K562 (cell line): Measurements from ENCODE around the gene RNF167. TPM values are rescaled to one million over a fixed set of nuclear protein-coding genes. Genes with fewer than 3 reads are reported as not detected.

ENCODE experiments used
- ATAC-seq: fragments of 200-7000 bp; cut with Tn5 transposase; 3 replicates; pipeline ENCODE4 v1.9.1; 2020; ENCODE audit warnings: moderate library complexity
- BruUV-seq: library from RNA; stranded (reverse); fragments of 400-500 nt; replicated peaks from 2 replicates; lab custom pipeline; 2021; lab: Mats Ljungman, UMichigan
- CTCF ChIA-PET: fragments of 300-600 bp; formaldehyde crosslinking; extraction: SDS; loops from one replicate; lab custom pipeline; 2021; ENCODE audit warnings: low intra/inter-chr PET ratio; lab: Yijun Ruan, JAX
- POLR2A ChIA-PET: fragments of 300-600, 350-650 bp; sonication (Branson Sonifier 250); formaldehyde crosslinking; extraction: SDS; loops from one replicate; lab custom pipeline; 2021; ENCODE audit warnings: antibody characterized with exemption, inconsistent platforms; lab: Yijun Ruan, JAX
- DNase-seq, 4 experiments: peaks; one replicate each; pipeline versions ENCODE4 v3.0.0 to v3.0.0-alpha.2; 2011 to 2018; ENCODE audit warnings: low spot score in 3 of 4, mixed read lengths in 3 of 4; ENCODE audit errors: extremely low read depth in 1 of 4
- FAIRE-seq: peaks from 2 replicates; lab custom pipeline; 2011; peaks lifted over from hg19 to GRCh38; lab: Jason Lieb, UNC
- H2AFZ ChIP-seq: 2 replicates; pipeline ENCODE4 v1.6.0; 2011; ENCODE audit warnings: low read depth, low read length, control low read depth, inconsistent platforms
- H3K27ac ChIP-seq: fragments of 200-600 bp; 3 replicates; pipeline ENCODE4 v1.8.0; 2011; ENCODE audit warnings: low read depth, mild to moderate bottlenecking, control low read depth, inconsistent platforms, low read length, moderate library complexity, mixed read lengths; ENCODE audit errors: extremely low read depth
- H3K27me3 ChIP-seq, 2 experiments: fragments of 300-600 bp in 1 of 2; 2 replicates in 1 of 2; 3 replicates in 1 of 2; pipeline versions ENCODE4 v1.6.0 to v1.8.0; 2011; ENCODE audit warnings: inconsistent platforms in 2 of 2, low read length in 2 of 2, mild to moderate bottlenecking in 1 of 2, mixed read lengths in 1 of 2, moderate library complexity in 1 of 2; ENCODE audit not compliant: control insufficient read depth in 2 of 2, insufficient read depth in 2 of 2
- H3K36me3 ChIP-seq: fragments of 300-600 bp; 3 replicates; pipeline ENCODE4 v1.8.0; 2011; ENCODE audit warnings: mild to moderate bottlenecking, low read length, inconsistent platforms; ENCODE audit not compliant: control insufficient read depth, insufficient read depth
- H3K4me1 ChIP-seq, 2 experiments: fragments of 200-600 bp in 1 of 2; replicated peaks in 1 of 2; 2 replicates in 1 of 2; 3 replicates in 1 of 2; pipeline versions ENCODE4 v1.5.1 to v1.8.0; 2011; ENCODE audit warnings: inconsistent platforms in 2 of 2, low read length in 2 of 2, mild to moderate bottlenecking in 1 of 2, mixed read lengths in 1 of 2, moderate library complexity in 1 of 2; ENCODE audit not compliant: control insufficient read depth in 2 of 2, insufficient read depth in 2 of 2
- H3K4me2 ChIP-seq: 2 replicates; pipeline ENCODE4 v1.6.1; 2011; ENCODE audit warnings: low read length, control low read depth, inconsistent platforms, mixed read lengths; ENCODE audit not compliant: insufficient read depth
- H3K4me3 ChIP-seq: fragments of 200-600 bp; sonication (generic), shearing (Covaris generic); 2 replicates; pipeline ENCODE4 v1.5.1; 2016; ENCODE audit warnings: control low read depth, inconsistent platforms
- H3K79me2 ChIP-seq: fragments of 200-600 bp; 3 replicates; pipeline ENCODE4 v1.8.0; 2011; ENCODE audit warnings: low read length, inconsistent platforms; ENCODE audit not compliant: control insufficient read depth, insufficient read depth
- H3K9ac ChIP-seq, 2 experiments: 2 replicates each; pipeline versions ENCODE4 v1.6.0 to v1.6.1; 2011; ENCODE audit warnings: low read depth in 2 of 2, low read length in 2 of 2, control low read depth in 1 of 2, inconsistent platforms in 1 of 2, mild to moderate bottlenecking in 1 of 2, mixed read lengths in 1 of 2; ENCODE audit not compliant: insufficient read depth in 1 of 2
- H3K9me1 ChIP-seq: one replicate; pipeline ENCODE4 v1.6.0; 2011; ENCODE audit warnings: inconsistent platforms, mild to moderate bottlenecking, low read length, moderate library complexity; ENCODE audit not compliant: control insufficient read depth, insufficient read depth
- H3K9me3 ChIP-seq: replicated peaks from 2 replicates; pipeline ENCODE4 v1.5.1; 2011; ENCODE audit warnings: low read depth, low read length, inconsistent platforms; ENCODE audit not compliant: control insufficient read depth, insufficient read depth
- H4K20me1 ChIP-seq: replicated peaks from 2 replicates; pipeline ENCODE4 v1.6.1; 2011; ENCODE audit warnings: low read length, inconsistent platforms, mixed read lengths; ENCODE audit not compliant: control insufficient read depth, insufficient read depth
- ARHGAP35 ChIP-seq: fragments of 450-650 bp; IDR thresholded peaks from 2 replicates; pipeline ENCODE4 v1.6.1; 2018; ENCODE audit not compliant: partially characterized antibody
- BCLAF1 ChIP-seq, 2 experiments: fragments of 450-650 bp in 1 of 2; IDR thresholded peaks; 2 replicates each; pipeline ENCODE4 v1.6.1; 2011 to 2017; ENCODE audit warnings: low read depth in 2 of 2, antibody characterized with exemption in 1 of 2, borderline replicate concordance in 1 of 2, low read length in 1 of 2, mild to moderate bottlenecking in 1 of 2, mixed read lengths in 1 of 2; ENCODE audit not compliant: control insufficient read depth in 1 of 2
- FUS ChIP-seq: fragments of 200-400 bp; formaldehyde crosslinking; optimal IDR thresholded peaks from 2 replicates; pipeline ENCODE3; 2017; ENCODE audit warnings: low read depth, low read length
- GMEB1 ChIP-seq: fragments of 250-450 bp; sonication (Bioruptor Pico); IDR thresholded peaks from 2 replicates; pipeline ENCODE4 v1.4.0; 2020; ENCODE audit warnings: mild to moderate bottlenecking
- GTF2E2 ChIP-seq: fragments of 200-800 bp; sonication (Bioruptor generic); IDR thresholded peaks from 2 replicates; pipeline ENCODE4 v1.6.1; 2016; ENCODE audit warnings: missing genetic modification characterization, missing compliant biosample characterization
- KLF13 ChIP-seq: fragments of 450-650 bp; IDR thresholded peaks from 2 replicates; pipeline ENCODE4 v1.6.1; 2016; ENCODE audit warnings: missing genetic modification characterization, low read depth, mild to moderate bottlenecking, missing compliant biosample characterization, moderate library complexity, borderline replicate concordance
- NFIC ChIP-seq: fragments of 450-650 bp; IDR thresholded peaks from 2 replicates; pipeline ENCODE4 v1.6.1; 2017; ENCODE audit warnings: mild to moderate bottlenecking, inconsistent platforms
- PHF8 ChIP-seq: fragments of 200-600 bp; sonication (generic); IDR thresholded peaks from 2 replicates; pipeline ENCODE4 v1.6.1; 2012; ENCODE audit warnings: mixed run types, mild to moderate bottlenecking, inconsistent platforms, low read length, moderate library complexity, borderline replicate concordance
- PTBP1 ChIP-seq: fragments of 200-400 bp; formaldehyde crosslinking; IDR thresholded peaks from 2 replicates; pipeline ENCODE4 v1.6.1; 2017; ENCODE audit warnings: low read depth, low read length
- RB1 ChIP-seq: fragments of 450-650 bp; IDR thresholded peaks from 2 replicates; pipeline ENCODE4 v1.6.1; 2017; ENCODE audit warnings: low read depth, mild to moderate bottlenecking
- SAFB2 ChIP-seq: fragments of 200-400 bp; formaldehyde crosslinking; IDR thresholded peaks from 2 replicates; pipeline ENCODE4 v1.6.1; 2018; ENCODE audit warnings: borderline replicate concordance, low read length, low read depth, moderate library complexity; ENCODE audit not compliant: severe bottlenecking
- ZFX ChIP-seq: sonication (generic); formaldehyde crosslinking; IDR thresholded peaks from 2 replicates; pipeline ENCODE4 v1.8.0; 2022; ENCODE audit warnings: mild to moderate bottlenecking, missing genetic modification reagents, moderate library complexity
- ZNF174 ChIP-seq: fragments of 250-450 bp; sonication (Bioruptor Pico); IDR thresholded peaks from 2 replicates; pipeline ENCODE4 v1.4.0; 2020; ENCODE audit warnings: mild to moderate bottlenecking
- ZNF347 ChIP-seq: fragments of 450-650 bp; formaldehyde crosslinking; IDR thresholded peaks from 2 replicates; pipeline ENCODE4 v1.4.0; 2020; ENCODE audit warnings: low read depth, mild to moderate bottlenecking, moderate library complexity
- ZNF695 ChIP-seq: fragments of 450-650 bp; formaldehyde crosslinking; IDR thresholded peaks from 2 replicates; pipeline ENCODE4 v1.4.0; 2020; ENCODE audit warnings: mild to moderate bottlenecking, moderate library complexity
- WGBS: fragments of 100-300 bp; shearing (Covaris generic); methylation state at CpG from one replicate; pipeline ENCODE4 v1.1.6; 2016; ENCODE audit warnings: low coverage, mixed read lengths; ENCODE audit not compliant: insufficient coverage; ENCODE audit errors: missing lambda C conversion rate; 5-methylcytosine and 5-hydroxymethylcytosine counted together
- in situ Hi-C: fragments of 300-500 bp; cut with MboI; formaldehyde crosslinking; loops from 4 replicates; pipeline ENCODE4 v1.15.0; 2018; ENCODE audit warnings: inconsistent platforms, mixed read lengths
- intact Hi-C: fragments of 100-400 bp; cut with micrococcal nuclease; formaldehyde crosslinking; loops from 2 replicates; pipeline ENCODE4 v1.14.2; 2022
- polyA plus RNA-seq, 8 experiments: library from polyadenylated mRNA; depleted of rRNA in 4 of 8; stranded (reverse) in 5 of 8; unstranded in 3 of 8; fragments of >200 nt; fragmentation: Nextera tagmentation in 2 of 8; fragmentation: Illumina TruSeq in 1 of 8; extraction: Ambion mirVana in 2 of 8; extraction: Trizol in 1 of 8; gene quantifications; 2 replicates each; pipeline versions ENCODE4 v1.2.1 to v1.2.3, GENCODE V29; 2011 to 2014; ENCODE audit warnings: inconsistent platforms in 1 of 8, missing spikeins in 1 of 8
- total RNA-seq, 7 experiments: library from RNA; depleted of rRNA in 6 of 7; stranded (reverse); fragments of >200 nt in 6 of 7; fragmentation: Illumina TruSeq in 2 of 7; extraction: Trizol in 2 of 7; gene quantifications; 2 replicates each; pipeline versions ENCODE4 v1.2.1 to v1.2.3, GENCODE V29; 2011 to 2021; ENCODE audit warnings: low replicate concordance in 1 of 7

Gene RNF167
- total and polyA plus RNA-seq, 9 of the 15 experiments (the other 6 are each of a cell fraction or from before 2014, with no cell fraction given) = 16.5 to 143 (median 45.5) TPM

GRCh38 chr17:4950075-4950745, 10.1 kb downstream of the RNF167 start (continued):
- TF ChIP-seq PHF8 (peak; percentile 56; the same call in 1 of the 2 replicates), ARHGAP35 (no peak), ZFX (CRISPR knock-in tag) (peak; percentile 80), GTF2E2 (tag) (0 out of 2 replicates have a peak, but pooled peaks have one; percentile 58), ZNF347 (CRISPR knock-in tag) (no peak)

- peaks cover 14% of the 10 kb centered on the region for H4K20me1 ChIP-seq
- peak within 1 kb of the TSS; percentile 97 for H3K4me3 ChIP-seq
- H3K79me2 ChIP-seq = peaks cover 45% of the 10 kb centered on the region
- peak within 1 kb of the TSS; percentile 84 for H3K4me2 ChIP-seq
- POLR2A ChIA-PET = interaction anchor here (0.6 to 4.7 kb wide), 5 partner anchors 9 to 62 kb away, joined by 3 to 38 read pairs (median 7); partner anchors contain the start of genes CAMTA2, RNF167, SLC25A11 and SPAG7
- H2AFZ ChIP-seq = peak within 1 kb of the TSS; percentile 51
- peak within 1 kb of the TSS; percentile 89 to 96 for H3K9ac ChIP-seq
- H3K36me3 ChIP-seq = peaks cover 21% of the 10 kb centered on the region
- DNase-seq (peak in 2 of 4 experiments; percentile 35 to 60), FAIRE-seq (no peak), ATAC-seq (no peak)
- in situ Hi-C loops (no loop called here), intact Hi-C loops (loop anchor here (1.0 kb wide), 1 partner anchor 17 kb away; the partner anchor contains the start of gene SPAG7)
- H3K9me1 ChIP-seq = no peaks in the 10 kb centered on the region
- no peaks in the 10 kb centered on the region for H3K9me3 ChIP-seq
- peaks cover 19 to 50% of the 10 kb centered on the region in 2 experiments for H3K4me1 ChIP-seq
- CTCF ChIA-PET = no interaction called here
- H3K27me3 ChIP-seq = no peaks in the 10 kb centered on the region
- no TSS peak for BruUV-seq
- WGBS = 3% methylated on average over 7 of the region's 7 CpGs
- H3K27ac ChIP-seq = peak within 1 kb of the TSS; percentile 98
- no peak for TF ChIP-seq SAFB2
- no peak for TF ChIP-seq KLF13 (tag)
- no peak for TF ChIP-seq PTBP1
- TF ChIP-seq GMEB1 (CRISPR knock-in tag) = no peak
- TF ChIP-seq BCLAF1 (IDR thresholded peaks at IDR 0.05; ENCODE audit: borderline replicate concordance in 1 of 2, control insufficient read depth in 1 of 2, low read depth in 2 of 2, low read length in 1 of 2) = no peak
- no peak for TF ChIP-seq RB1
- no peak for TF ChIP-seq ZNF174 (CRISPR knock-in tag)
- peak; percentile 73 for TF ChIP-seq NFIC
- no peak for TF ChIP-seq FUS
- no peak for TF ChIP-seq ZNF695 (CRISPR knock-in tag)
Measured at GRCh38 chr17:4950746-4951204, 10.7 kb downstream of the RNF167 start, which contains the start of gene ENO3. ENO3 (plus strand) TSS chr17:4951119; CDS start chr17:4951830, 711 bp downstream.
